GM12878 (cell line): ENCODE results near the gene FERMT1. TPM values are rescaled to one million over a fixed set of nuclear protein-coding genes. Genes with fewer than 3 reads are reported as not detected.

Source experiments
- ATAC-seq: fragments of 200-7000 bp; cut with Tn5 transposase; 3 replicates; pipeline ENCODE4 v1.9.1; 2020; ENCODE audit warnings: mild to moderate bottlenecking, moderate library complexity
- BruUV-seq: library from RNA; stranded (reverse); fragments of 400-500 nt; replicated peaks from 2 replicates; lab custom pipeline; 2021; lab: Mats Ljungman, UMichigan
- CTCF ChIA-PET: fragments of 300-600 bp; sonication (Branson Sonifier 250); formaldehyde crosslinking; extraction: SDS; loops from one replicate; lab custom pipeline; 2021; ENCODE audit warnings: inconsistent platforms; lab: Yijun Ruan, JAX
- POLR2A ChIA-PET: fragments of 350-600 bp; formaldehyde crosslinking; extraction: SDS; loops from one replicate; lab custom pipeline; 2021; ENCODE audit warnings: inconsistent platforms; lab: Charles Lee
- RAD21 ChIA-PET: fragments of 300-600 bp; sonication (Branson Sonifier 250); formaldehyde crosslinking; loops from one replicate; lab custom pipeline; 2023; ENCODE audit warnings: antibody characterized with exemption; ENCODE audit not compliant: unreplicated experiment; lab: Charles Lee
- SMC1A ChIA-PET: fragments of 300-600 bp; sonication (Branson Sonifier 250); formaldehyde crosslinking; loops from one replicate; lab custom pipeline; 2023; ENCODE audit not compliant: unreplicated experiment, uncharacterized antibody; lab: Charles Lee
- DNase-seq: peaks from one replicate; pipeline ENCODE4 v3.0.0-alpha.2; 2011; ENCODE audit warnings: low read depth, low spot score
- FAIRE-seq: peaks from 3 replicates; lab custom pipeline; 2011; peaks lifted over from hg19 to GRCh38; lab: Jason Lieb, UNC
- H2AFZ ChIP-seq: 2 replicates; pipeline ENCODE4 v1.6.0; 2011; ENCODE audit warnings: low read depth, low read length, control low read depth; ENCODE audit not compliant: control insufficient read depth
- H3K27ac ChIP-seq: 2 replicates; pipeline ENCODE4 v1.5.1; 2011; ENCODE audit warnings: control low read depth; ENCODE audit not compliant: control insufficient read depth, insufficient read depth
- H3K27me3 ChIP-seq, 2 experiments: replicated peaks in 1 of 2; 2 replicates each; pipeline versions ENCODE4 v1.6.0 to v1.6.1; 2011; ENCODE audit warnings: low read length in 1 of 2; ENCODE audit not compliant: control insufficient read depth in 2 of 2, insufficient read depth in 2 of 2
- H3K36me3 ChIP-seq, 2 experiments: 2 replicates each; pipeline ENCODE4 v1.5.1; 2011; ENCODE audit warnings: low read length in 1 of 2; ENCODE audit not compliant: control insufficient read depth in 2 of 2, insufficient read depth in 2 of 2
- H3K4me1 ChIP-seq: 2 replicates; pipeline ENCODE4 v1.6.1; 2011; ENCODE audit warnings: mild to moderate bottlenecking, low read length, moderate library complexity, mixed read lengths; ENCODE audit not compliant: control insufficient read depth, insufficient read depth
- H3K4me2 ChIP-seq: 2 replicates; pipeline ENCODE4 v1.6.0; 2011; ENCODE audit warnings: control low read depth; ENCODE audit not compliant: control insufficient read depth, insufficient read depth
- H3K4me3 ChIP-seq: fragments of 200-600 bp; sonication (generic); 2 replicates; pipeline ENCODE4 v1.5.1; 2016
- H3K79me2 ChIP-seq: 2 replicates; pipeline ENCODE4 v1.6.0; 2011; ENCODE audit warnings: low read length; ENCODE audit not compliant: control insufficient read depth, insufficient read depth
- H3K9ac ChIP-seq: 2 replicates; pipeline ENCODE4 v1.8.0; 2011; ENCODE audit warnings: low read length, control low read depth, mixed read lengths; ENCODE audit not compliant: control insufficient read depth, insufficient read depth
- H3K9me3 ChIP-seq: replicated peaks from 3 replicates; pipeline ENCODE4 v1.5.1; 2011; ENCODE audit warnings: mild to moderate bottlenecking, low read length; ENCODE audit not compliant: control insufficient read depth, insufficient read depth
- H4K20me1 ChIP-seq: 2 replicates; pipeline ENCODE4 v1.6.0; 2011; ENCODE audit not compliant: control insufficient read depth, insufficient read depth
- ATF7 ChIP-seq: fragments of 450-650 bp; IDR thresholded peaks from 2 replicates; pipeline ENCODE4 v1.6.1; 2016; ENCODE audit warnings: low read depth, mild to moderate bottlenecking
- BMI1 ChIP-seq: fragments of 450-650 bp; IDR thresholded peaks from 2 replicates; pipeline ENCODE4 v1.6.1; 2016; ENCODE audit warnings: mild to moderate bottlenecking, moderate library complexity, borderline replicate concordance
- FOS ChIP-seq: IDR thresholded peaks from 3 replicates; pipeline ENCODE4 v1.6.1; 2011; ENCODE audit warnings: borderline replicate concordance; ENCODE audit not compliant: insufficient read length; ENCODE audit errors: extremely low read depth
- JUNB ChIP-seq: IDR thresholded peaks from 2 replicates; pipeline ENCODE4 v1.6.1; 2016; ENCODE audit warnings: antibody characterized with exemption, mild to moderate bottlenecking
- MEF2B ChIP-seq: fragments of 450-650 bp; IDR thresholded peaks from 2 replicates; pipeline ENCODE4 v1.6.1; 2018; ENCODE audit warnings: mild to moderate bottlenecking, moderate library complexity; ENCODE audit not compliant: partially characterized antibody, poor library complexity, severe bottlenecking
- NFYA ChIP-seq: IDR thresholded peaks from 2 replicates; pipeline ENCODE4 v1.6.1; 2011; ENCODE audit warnings: low read depth, mild to moderate bottlenecking, low read length, improper control_type of control experiment, borderline replicate concordance
- NFYB ChIP-seq: IDR thresholded peaks from 2 replicates; pipeline ENCODE4 v1.6.1; 2011; ENCODE audit warnings: low read depth, mild to moderate bottlenecking, low read length, improper control_type of control experiment, moderate library complexity; ENCODE audit not compliant: insufficient read depth
- NRF1 ChIP-seq: conservative IDR thresholded peaks from 2 replicates; pipeline ENCODE4 v1.6.1; 2011; ENCODE audit warnings: mild to moderate bottlenecking, low read depth, low read length, improper control_type of control experiment
- POU2F2 ChIP-seq: IDR thresholded peaks from 3 replicates; pipeline ENCODE4 v1.6.1; 2011; ENCODE audit warnings: low read depth, mild to moderate bottlenecking, low read length, borderline replicate concordance
- RBBP5 ChIP-seq: fragments of 200-600 bp; sonication (generic); conservative IDR thresholded peaks from 2 replicates; pipeline ENCODE4 v1.6.1; 2016
- TAF1 ChIP-seq: IDR thresholded peaks from 2 replicates; pipeline ENCODE4 v1.6.1; 2011; ENCODE audit warnings: mild to moderate bottlenecking, low read depth, low read length, borderline replicate concordance
- TCF7 ChIP-seq: IDR thresholded peaks from 2 replicates; pipeline ENCODE4 v1.6.1; 2014; ENCODE audit warnings: antibody characterized with exemption, borderline replicate concordance
- WGBS: methylation state at CpG from one replicate; pipeline ENCODE4 v1.1.6; 2016; ENCODE audit warnings: low lambda C conversion rate; ENCODE audit not compliant: insufficient replicate concordance, insufficient coverage; ENCODE audit errors: missing lambda C conversion rate; 5-methylcytosine and 5-hydroxymethylcytosine counted together
- in situ Hi-C: fragments of 300-500 bp; cut with MboI; formaldehyde crosslinking; loops from 9 replicates; pipeline ENCODE4 v1.14.3; 2018; ENCODE audit warnings: mixed read lengths
- intact Hi-C: fragments of 100-400 bp; cut with micrococcal nuclease; formaldehyde crosslinking; loops from one replicate; pipeline ENCODE4 v1.14.2; 2022; ENCODE audit not compliant: unreplicated experiment
- polyA plus RNA-seq, 11 experiments: library from polyadenylated mRNA; depleted of rRNA in 4 of 11; unstranded in 6 of 11; stranded (reverse) in 5 of 11; fragments of >200 nt; fragmentation: Nextera tagmentation in 4 of 11; fragmentation: Illumina TruSeq in 1 of 11; extraction: Ambion mirVana in 4 of 11; extraction: Trizol in 1 of 11; gene quantifications; 1 replicate in 1 of 11; 2 replicates in 10 of 11; pipeline versions ENCODE4 v1.2.1 to v1.2.3, GENCODE V29; 2011 to 2016; ENCODE audit warnings: inconsistent platforms in 2 of 11, missing spikeins in 2 of 11, low read depth in 1 of 11
- total RNA-seq, 4 experiments: library from RNA; depleted of rRNA in 3 of 4; stranded (reverse); fragments of >200 nt in 3 of 4; fragmentation: Illumina TruSeq in 1 of 4; extraction: Trizol in 1 of 4; gene quantifications; 2 replicates each; pipeline versions ENCODE4 v1.2.1 to v1.2.3, GENCODE V29; 2013 to 2021
- TF ChIP-seq, protein P1 (sequence below): fragments of 450-650 bp; IDR thresholded peaks from 2 replicates; pipeline ENCODE4 v1.6.1; 2017; ENCODE audit warnings: mild to moderate bottlenecking, low read depth, inconsistent platforms; ENCODE audit not compliant: poor library complexity, severe bottlenecking
- TF ChIP-seq, protein P2 (sequence below): fragments of 450-650 bp; IDR thresholded peaks from 2 replicates; pipeline ENCODE4 v1.6.1; 2017; ENCODE audit warnings: mild to moderate bottlenecking
- TF ChIP-seq, protein P3 (sequence below): fragments of 450-650 bp; IDR thresholded peaks from 2 replicates; pipeline ENCODE4 v1.6.1; 2018; ENCODE audit warnings: mild to moderate bottlenecking, low read depth, moderate library complexity; ENCODE audit not compliant: partially characterized antibody

FERMT1 gene
- total and polyA plus RNA-seq, 10 of the 15 experiments (the other 5 are each of a cell fraction or from before 2014, with no cell fraction given): 0.04 to 3.1 (median 0.45) TPM

DNA sequence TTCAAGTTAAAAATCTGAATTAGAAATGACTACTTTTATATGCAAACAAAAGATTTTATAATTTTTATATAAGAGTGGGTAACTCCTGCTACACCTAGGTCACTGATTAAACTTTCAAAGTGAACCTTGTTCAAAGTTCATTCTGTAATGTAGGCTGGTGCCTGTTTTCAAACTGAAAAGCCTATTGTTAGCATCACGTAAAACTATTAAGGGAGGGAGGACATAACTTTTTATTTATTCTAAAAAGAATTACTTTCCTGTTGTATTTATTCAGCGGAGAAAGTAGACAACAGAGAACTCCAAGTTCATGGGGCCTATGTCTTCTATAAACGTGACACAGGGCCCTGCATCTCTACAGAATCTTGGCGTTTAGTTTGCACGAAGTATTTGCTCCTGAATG is 27.4 kb downstream of the FERMT1 start:
- no peak overlapping the region for H3K4me3 ChIP-seq
- CTCF ChIA-PET: no interaction called here
- H3K9me3 ChIP-seq: no peaks in the 10 kb centered on the region
- no peak for FAIRE-seq
- RAD21 ChIA-PET: no interaction called here
- POLR2A ChIA-PET: interaction anchor here (0.6 kb wide), 1 partner anchor 1046 kb away, joined by 5 read pairs; no protein-coding TSS in a partner anchor
- H3K4me2 ChIP-seq: no peak overlapping the region
- ATAC-seq: no peak
- no peak overlapping the region for H2AFZ ChIP-seq
- no peaks in the 10 kb centered on the region for H3K27me3 ChIP-seq
- H3K79me2 ChIP-seq: no peaks in the 10 kb centered on the region
- TF ChIP-seq, protein P1, sequence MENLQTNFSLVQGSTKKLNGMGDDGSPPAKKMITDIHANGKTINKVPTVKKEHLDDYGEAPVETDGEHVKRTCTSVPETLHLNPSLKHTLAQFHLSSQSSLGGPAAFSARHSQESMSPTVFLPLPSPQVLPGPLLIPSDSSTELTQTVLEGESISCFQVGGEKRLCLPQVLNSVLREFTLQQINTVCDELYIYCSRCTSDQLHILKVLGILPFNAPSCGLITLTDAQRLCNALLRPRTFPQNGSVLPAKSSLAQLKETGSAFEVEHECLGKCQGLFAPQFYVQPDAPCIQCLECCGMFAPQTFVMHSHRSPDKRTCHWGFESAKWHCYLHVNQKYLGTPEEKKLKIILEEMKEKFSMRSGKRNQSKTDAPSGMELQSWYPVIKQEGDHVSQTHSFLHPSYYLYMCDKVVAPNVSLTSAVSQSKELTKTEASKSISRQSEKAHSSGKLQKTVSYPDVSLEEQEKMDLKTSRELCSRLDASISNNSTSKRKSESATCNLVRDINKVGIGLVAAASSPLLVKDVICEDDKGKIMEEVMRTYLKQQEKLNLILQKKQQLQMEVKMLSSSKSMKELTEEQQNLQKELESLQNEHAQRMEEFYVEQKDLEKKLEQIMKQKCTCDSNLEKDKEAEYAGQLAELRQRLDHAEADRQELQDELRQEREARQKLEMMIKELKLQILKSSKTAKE: no peak
- TF ChIP-seq POU2F2: no peak
- no peak for TF ChIP-seq NFYA
- no peak for TF ChIP-seq ATF7
- no peak for TF ChIP-seq RBBP5
- no peak for TF ChIP-seq MEF2B
- no peak for TF ChIP-seq BMI1
- no peak for TF ChIP-seq NRF1
- TF ChIP-seq, protein P2, sequence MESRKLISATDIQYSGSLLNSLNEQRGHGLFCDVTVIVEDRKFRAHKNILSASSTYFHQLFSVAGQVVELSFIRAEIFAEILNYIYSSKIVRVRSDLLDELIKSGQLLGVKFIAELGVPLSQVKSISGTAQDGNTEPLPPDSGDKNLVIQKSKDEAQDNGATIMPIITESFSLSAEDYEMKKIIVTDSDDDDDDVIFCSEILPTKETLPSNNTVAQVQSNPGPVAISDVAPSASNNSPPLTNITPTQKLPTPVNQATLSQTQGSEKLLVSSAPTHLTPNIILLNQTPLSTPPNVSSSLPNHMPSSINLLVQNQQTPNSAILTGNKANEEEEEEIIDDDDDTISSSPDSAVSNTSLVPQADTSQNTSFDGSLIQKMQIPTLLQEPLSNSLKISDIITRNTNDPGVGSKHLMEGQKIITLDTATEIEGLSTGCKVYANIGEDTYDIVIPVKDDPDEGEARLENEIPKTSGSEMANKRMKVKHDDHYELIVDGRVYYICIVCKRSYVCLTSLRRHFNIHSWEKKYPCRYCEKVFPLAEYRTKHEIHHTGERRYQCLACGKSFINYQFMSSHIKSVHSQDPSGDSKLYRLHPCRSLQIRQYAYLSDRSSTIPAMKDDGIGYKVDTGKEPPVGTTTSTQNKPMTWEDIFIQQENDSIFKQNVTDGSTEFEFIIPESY: no peak
- TF ChIP-seq, protein P3, sequence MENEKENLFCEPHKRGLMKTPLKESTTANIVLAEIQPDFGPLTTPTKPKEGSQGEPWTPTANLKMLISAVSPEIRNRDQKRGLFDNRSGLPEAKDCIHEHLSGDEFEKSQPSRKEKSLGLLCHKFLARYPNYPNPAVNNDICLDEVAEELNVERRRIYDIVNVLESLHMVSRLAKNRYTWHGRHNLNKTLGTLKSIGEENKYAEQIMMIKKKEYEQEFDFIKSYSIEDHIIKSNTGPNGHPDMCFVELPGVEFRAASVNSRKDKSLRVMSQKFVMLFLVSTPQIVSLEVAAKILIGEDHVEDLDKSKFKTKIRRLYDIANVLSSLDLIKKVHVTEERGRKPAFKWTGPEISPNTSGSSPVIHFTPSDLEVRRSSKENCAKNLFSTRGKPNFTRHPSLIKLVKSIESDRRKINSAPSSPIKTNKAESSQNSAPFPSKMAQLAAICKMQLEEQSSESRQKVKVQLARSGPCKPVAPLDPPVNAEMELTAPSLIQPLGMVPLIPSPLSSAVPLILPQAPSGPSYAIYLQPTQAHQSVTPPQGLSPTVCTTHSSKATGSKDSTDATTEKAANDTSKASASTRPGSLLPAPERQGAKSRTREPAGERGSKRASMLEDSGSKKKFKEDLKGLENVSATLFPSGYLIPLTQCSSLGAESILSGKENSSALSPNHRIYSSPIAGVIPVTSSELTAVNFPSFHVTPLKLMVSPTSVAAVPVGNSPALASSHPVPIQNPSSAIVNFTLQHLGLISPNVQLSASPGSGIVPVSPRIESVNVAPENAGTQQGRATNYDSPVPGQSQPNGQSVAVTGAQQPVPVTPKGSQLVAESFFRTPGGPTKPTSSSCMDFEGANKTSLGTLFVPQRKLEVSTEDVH: no peak
- TF ChIP-seq TAF1: no peak
- no peak for TF ChIP-seq JUNB
- TF ChIP-seq FOS: no peak
- no peak for TF ChIP-seq TCF7
- TF ChIP-seq NFYB: no peak
- intact Hi-C loops: no loop called here
- H3K36me3 ChIP-seq: no peaks in the 10 kb centered on the region
- DNase-seq: no peak
- no peak overlapping the region for H3K9ac ChIP-seq
- H4K20me1 ChIP-seq: no peaks in the 10 kb centered on the region
- in situ Hi-C loops: no loop called here
- no TSS peak for BruUV-seq
- WGBS: 59% methylated on average over 5 of the region's 5 CpGs
- H3K27ac ChIP-seq: no peak overlapping the region
- SMC1A ChIA-PET: interaction anchor here (0.8 to 1.4 kb wide), 2 partner anchors 13 to 523 kb away, joined by 3 read pairs; no protein-coding TSS in a partner anchor
- no peaks in the 10 kb centered on the region for H3K4me1 ChIP-seq
